Endothelial cell of hepatic sinusoid (primary cell): ENCODE data around the gene TTLL8.

Experiments
- in situ Hi-C: cut with HindIII; loops from 2 replicates; pipeline ENCODE4 v1.10.0; 2017; ENCODE audit warnings: low sequenced_read_pairs

The TTLL8 gene

DNA sequence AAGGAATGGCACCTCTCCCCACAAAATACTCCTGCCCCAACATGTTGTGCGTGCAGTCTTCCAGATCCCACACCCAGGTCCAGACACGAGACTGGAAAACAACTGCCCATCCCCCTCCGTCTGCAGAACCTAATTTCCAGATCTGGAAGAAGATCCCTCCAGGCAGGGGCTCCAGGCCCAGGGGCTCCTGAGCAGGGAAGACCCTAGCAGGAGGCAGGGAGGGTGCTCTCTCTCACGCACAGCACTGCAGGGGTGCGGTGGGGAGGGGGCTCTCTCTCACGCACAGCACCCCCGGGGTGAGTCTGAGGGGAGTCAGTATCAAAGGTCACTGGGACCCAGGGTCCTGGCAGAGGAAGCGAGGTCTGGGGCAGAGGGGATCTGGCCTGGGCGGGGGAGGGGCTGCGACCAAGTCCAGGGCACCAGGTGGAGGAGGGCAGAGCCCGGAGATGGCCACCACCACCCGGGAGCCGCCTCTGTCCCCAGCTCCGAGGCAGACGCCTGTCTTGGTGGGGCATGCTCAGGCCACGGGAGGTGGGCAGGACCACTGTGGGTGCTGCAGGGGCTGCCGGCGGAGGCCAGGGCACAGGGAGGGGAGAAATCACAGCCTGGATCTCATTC lies 25.5 kb upstream of the TTLL8 start:
- in situ Hi-C loops: no loop called here

DNA sequence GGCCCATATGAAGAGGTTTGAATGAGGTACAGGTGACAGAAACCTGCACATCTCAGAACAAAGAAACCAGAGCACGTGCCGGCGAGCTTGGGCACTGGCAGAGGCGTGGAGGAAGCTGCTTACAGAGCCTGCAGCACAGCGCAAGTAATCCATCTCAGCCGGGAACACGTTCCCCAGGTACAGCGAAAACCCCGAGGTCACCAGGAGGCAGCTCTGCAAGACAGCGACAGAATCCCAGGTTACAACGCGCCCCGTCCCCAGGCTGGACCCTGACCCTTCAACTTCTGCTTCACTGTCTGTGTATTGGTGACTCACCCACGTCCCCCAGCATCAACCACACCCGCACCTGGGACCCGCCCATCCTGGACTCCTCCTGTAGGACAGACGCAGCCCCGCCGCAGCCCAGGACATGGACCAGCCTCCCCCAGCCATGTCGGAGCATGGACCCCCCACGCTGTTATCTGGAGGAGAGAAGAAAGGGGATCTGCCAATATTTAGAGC lies 24.9 kb upstream of the TTLL8 start:
- in situ Hi-C loops: no loop called here

DNA sequence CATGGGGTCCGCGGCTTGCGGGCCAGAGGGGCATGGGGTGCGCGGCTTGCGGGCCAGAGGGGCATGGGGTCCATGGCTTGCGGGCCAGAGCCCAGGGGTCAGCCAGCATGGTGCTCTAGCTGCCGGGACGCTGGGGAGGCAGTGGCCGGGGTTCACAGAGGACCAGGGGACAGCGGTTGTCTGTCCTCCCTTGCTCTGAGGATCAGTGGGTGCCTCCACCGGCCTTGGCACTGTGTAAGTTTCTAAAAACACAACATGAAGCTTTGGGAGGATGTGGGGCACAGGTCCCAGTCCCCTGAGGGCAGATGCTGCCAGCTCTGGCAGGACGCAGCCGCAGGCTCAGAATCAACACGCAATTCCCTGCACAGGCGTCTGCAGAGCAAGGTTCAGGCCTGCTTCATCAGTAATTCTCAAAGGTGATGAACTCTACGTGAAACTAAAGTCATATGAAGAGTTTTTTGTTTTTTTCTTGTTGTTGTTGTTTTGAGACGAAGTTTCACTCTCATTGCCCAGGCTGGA lies 24.2 kb upstream of the TTLL8 start:
- in situ Hi-C loops: no loop called here

DNA sequence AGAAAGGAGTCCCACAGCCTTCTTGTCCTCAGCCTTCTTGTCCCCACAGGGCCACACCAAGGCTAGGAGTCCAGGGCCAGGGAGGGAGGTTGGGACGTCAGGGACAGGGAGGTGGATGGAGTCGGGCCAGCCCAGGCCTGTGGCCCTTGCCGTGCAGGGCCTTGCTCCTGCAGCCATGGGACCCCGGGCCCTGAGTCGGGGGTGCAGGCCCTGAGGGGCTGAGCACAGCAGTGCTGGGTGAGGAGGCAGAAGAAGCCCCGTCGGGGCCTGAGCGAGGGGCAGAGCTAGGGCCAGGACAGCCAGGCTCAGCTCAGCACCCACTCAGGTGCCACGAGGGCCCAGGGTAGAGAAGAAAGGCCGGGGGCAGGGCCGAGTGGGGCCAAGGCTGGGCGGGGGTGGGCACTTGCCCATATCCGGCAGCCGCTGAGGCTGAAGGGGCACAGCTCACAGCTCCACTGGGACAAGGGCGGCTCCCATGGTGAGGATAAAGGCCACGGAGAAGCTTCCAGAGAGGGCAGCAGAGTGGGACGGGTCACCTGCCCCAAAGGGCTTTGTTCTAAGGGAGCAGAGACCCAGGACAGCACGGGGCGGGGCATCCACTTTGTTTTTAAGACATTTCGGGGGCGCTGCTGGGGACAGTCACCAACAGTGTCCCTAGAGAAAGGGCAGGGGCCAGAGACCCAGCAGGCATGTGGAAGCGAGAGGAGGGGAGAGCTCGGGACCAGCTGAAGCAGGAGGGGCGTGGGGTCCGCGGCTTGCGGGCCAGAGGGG lies 23.5 kb upstream of the TTLL8 start:
- in situ Hi-C loops: no loop called here

DNA sequence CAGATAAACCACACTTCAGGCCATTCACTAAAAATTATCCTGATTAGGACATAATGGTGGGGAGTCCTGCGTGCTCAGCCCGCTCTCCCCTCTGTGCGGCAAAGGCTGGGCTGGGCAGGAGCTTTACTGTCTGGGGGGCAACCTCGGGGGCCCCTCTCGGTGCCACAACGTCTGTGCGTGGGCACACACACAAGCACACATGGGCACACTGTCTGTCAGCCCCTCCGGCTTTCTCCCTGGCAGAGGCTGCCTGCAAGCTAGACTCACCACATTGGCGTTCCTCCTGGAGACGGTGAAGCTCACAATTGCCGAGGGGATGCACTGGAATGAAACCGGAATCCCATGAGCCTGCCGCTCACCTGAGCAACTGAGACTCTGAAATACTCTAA lies 22.0 kb upstream of the TTLL8 start:
- in situ Hi-C loops: no loop called here

DNA sequence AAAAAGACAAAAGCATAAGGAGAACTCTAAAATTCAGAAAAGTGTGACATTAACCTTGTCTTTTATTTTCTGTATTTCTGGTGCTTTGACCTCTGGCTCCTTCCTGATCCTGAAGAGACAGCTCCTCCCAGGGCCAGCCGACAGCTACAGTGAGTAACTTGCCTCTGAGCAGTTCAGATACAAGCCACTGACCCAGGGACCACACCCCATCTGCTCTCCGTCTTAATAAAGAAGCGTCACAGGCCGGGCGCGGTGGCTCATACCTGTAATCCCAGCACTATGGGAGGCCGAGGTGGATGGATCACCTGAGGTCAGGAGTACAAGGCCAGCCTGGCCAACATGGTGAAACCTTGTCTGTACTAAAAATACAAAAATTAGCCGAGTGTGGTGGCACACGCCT lies 20.7 kb upstream of the TTLL8 start:
- in situ Hi-C loops: no loop called here

DNA sequence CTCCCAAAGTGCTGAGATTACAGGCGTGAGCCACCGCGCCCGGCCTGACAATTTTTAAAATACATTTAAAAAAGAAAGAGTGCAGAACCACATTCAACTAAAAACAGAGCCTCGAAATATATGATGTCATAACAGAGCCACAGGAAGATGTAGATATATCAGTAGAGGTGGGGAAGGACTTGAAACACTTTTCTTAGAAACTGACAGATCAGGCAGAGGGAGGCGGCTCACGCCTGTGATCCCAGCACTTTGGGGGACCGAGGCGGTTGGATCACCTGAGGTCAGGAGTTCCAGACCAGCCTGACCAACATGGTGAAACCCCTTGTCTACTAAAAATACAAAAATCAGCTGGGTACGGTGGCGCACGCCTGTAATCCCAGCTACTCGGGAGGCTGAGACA lies 20.1 kb upstream of the TTLL8 start:
- in situ Hi-C loops: no loop called here

DNA sequence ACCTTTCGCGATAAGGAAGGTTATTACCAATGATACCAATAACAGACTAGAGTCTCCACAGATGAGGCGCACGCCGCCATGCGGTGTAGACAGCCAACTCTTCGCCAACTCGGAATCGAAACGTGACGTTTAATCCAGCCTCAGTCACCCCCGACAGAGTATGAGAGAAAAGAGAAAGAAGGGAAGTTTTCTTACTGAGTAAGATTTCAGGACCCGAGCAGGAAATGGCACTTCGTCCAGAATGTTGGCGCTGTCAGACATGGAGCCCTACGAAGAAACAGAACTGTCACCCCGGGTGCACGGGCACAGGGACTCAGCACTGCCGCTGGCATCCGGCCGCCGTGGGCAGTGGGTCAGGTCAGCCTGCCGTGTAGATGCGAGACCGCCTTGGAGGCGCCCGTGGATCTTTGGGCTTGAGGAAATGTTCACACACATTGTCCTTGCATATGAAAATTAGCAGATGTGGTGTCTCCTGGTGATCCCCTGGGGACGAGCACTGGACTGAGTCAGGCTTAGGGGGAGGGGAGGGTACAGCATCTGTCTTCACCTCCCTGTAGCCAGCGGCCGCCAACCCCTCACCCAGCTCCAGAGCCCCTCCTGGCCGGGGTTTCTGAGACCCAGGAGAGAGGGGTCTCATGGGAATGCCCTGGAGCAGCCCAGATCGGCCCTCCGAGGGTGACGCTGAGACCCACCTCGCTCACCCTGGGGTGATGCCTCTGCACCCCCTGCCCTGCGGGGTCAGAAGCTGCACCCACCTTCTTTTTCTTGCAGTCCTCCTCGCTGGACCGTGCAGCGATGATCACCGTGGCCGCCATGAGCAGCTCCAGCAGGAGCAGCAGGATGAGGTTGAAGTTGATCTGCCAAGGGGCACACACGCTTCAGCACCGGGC lies 18.8 kb upstream of the TTLL8 start:
- in situ Hi-C loops: no loop called here

DNA sequence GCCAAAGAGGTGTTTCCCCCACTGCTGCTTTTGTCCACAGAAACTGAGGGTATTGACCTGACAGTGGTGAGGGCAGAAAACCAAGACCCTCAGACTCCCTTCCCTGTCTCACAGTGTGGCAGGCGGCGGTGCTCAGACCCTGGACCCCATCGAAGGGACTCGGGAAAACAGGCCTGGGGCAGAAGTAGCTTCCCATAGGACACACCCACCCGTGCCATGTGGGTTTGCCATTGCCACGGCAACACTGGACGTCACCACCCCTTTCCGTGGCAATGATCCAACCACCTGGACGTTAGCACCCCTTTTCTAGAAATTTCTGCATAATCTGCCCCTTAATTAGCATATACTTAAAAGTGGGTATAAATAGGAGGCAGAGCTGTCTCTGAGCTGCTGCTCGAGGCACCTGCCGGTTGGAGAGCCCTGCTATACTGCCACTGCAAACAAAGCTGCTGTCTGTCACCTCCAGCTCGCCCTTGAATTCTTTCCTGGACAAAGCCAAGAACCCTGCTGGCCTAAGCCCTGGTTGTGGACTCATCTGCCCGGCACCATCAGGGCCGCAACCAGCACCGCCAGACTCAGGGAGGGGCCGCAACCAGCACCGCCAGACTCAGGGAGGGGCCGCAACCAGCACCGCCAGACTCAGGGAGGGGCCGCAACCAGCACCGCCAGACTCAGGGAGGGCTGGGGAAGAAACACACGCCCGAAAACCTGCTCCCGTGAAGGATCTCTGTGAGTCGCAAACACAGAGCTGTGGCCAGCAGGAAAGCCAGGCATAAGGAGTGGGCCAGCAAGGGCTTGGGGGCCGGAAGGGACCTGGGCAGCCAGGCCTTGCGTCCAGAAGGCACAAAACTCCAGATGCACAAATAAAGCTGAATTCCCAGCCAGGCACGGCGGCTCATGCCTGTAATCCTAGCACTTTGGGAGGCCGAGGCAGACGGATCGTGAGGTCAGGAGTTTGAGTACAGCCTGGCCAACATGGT lies 16.7 kb upstream of the TTLL8 start:
- in situ Hi-C loops: no loop called here

DNA sequence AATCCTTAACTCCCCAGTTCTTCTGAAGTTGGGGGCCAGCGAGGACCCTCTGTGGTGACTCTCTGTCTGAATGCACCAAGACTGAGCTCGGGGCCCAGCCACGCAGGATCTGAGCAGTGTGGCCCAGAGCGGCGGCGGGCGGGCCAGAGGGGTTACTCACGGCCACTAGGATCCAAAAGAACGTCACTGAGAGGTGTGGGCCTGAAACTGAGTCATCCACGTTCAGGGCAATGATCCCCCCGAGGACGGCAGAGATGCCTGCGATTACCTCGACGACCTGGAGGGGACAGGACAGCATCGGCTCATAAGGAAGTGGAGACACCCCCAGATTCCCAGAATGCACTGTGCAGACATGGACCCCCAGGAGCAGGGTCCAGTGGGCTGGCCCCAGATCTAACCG lies 16.0 kb upstream of the TTLL8 start:
- in situ Hi-C loops: no loop called here

DNA sequence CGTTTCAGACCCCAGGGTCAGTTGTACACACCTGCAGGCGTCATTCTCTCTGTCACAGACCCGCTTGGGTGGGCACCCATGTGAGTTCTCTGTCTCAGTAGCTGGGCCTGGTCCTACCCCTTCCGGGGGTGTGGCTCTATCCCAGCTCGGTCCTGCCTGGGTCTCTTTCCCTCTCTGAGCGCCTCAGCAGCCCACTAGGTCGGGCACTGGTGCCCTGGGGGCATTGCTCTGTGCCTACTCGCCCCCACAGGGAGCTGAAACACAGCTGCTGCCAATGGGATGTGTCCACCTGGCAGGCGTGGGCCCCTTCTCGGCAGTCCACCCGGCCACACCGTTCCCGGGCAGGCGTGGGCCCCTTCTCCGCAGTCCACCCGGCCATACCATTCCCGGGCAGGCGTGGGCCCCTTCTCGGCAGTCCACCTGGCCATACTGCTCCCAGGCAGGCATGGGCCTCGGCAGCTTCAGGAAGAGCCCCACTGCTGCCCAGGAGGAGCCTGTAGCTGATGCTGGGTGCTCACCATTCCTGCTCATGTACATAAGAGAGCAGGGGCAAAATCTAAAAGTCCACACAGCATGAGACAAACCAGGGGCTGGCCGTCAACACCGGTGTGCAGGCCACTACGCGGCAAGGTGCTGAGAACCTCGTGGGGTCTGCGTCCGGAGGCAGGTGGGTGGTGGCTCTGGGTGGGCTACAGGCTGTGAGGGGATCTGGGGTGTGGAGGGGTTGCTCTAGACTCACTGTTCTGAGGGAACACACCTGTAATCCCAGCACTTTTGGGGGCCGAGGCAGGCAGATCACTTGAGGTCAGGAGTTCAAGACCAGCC lies 14.8 kb upstream of the TTLL8 start:
- in situ Hi-C loops: no loop called here

DNA sequence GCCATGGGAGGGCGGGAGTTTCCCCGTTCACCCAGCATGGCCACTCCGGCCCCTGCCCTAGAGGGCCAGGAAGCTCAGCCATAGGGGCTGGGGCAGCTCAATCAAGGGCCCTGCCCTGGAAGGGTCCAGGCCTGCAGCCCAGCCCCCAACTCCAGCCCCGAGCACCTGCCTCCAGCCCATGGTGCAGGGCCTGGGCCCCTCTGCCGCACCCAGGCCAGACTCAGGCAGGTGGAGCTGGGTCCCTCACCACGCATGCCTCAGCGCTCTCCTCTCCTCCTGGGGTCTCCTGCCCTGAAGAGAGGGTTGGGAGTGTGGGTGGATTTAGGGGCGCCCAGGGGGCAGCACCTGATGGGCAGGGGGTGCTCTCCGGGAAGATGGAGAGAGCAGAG lies 14.1 kb upstream of the TTLL8 start:
- in situ Hi-C loops: no loop called here

DNA sequence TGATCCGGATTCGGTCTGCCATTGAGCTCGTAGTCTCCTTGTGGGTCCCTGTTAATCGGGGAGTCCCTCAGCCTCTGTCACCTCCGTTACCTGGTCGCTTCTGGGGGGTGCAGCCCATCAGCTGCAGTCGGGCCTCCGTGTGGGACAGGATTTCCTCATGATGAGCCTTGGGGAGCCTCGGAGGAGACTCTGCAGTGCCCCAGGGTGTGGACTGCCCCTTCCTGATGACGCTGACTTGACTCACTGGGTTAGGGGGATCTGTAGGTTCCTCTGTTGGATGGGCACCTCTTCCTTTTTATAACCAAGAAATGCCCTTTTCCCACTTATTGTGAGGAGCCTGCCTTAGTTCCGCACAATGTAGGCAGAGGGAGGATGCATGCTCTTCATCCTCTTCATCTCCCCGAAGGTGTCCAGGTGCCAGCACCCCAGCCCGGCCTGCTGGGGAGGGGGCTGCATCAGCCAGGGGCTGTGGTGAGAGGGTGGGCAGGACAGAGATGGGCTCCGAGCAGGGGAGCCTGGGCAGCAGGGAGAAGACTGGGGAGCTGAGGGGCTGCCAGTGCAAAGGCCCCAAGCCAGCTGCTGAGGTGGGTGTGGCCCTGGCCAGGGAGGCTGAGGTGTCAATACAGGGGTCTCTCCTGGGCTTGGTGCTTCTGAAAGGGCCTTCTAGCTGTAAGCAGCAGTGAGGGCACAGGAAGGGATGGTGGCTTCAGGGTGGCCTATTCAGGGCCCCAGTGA lies 13.5 kb upstream of the TTLL8 start:
- in situ Hi-C loops: no loop called here

DNA sequence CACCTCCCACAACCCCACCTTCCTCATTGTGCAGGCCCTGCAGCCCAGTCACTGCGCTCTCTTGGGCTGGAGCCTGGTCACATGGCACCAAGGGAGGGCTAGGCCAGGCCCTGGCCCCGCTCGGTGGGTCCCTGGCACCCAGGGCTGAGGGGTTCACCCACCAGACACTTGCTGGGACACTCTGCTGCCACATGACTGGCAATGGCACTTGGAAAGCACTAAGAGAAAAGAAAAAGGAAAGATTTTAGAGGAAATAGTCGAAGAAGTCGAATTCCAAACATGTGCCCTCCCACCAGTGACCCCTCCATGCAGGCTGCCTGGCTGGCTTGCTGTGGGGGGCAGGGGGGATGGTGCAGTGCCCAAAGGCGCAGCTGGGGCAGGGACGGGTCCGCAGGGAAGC lies 12.3 kb upstream of the TTLL8 start:
- in situ Hi-C loops: no loop called here

DNA sequence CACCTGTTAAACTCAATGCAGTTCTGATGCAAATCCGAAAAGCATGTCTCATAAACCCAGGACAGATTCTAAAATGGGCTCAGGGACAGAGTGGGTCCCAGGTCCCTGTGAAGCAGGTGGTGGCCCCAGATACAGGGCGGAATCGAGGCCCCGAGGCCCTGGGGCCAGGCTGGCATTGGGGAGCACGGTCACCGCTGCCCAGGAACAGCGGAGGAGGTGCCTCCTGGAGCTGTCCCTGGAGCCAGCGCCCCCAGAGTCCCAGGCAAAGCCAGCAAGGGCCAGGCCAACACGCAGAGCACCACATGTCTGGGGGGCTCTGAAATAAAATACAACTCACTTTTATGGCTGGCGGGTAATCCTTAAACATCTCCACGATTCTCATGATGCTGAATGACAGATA lies 10.0 kb upstream of the TTLL8 start:
- in situ Hi-C loops: no loop called here

DNA sequence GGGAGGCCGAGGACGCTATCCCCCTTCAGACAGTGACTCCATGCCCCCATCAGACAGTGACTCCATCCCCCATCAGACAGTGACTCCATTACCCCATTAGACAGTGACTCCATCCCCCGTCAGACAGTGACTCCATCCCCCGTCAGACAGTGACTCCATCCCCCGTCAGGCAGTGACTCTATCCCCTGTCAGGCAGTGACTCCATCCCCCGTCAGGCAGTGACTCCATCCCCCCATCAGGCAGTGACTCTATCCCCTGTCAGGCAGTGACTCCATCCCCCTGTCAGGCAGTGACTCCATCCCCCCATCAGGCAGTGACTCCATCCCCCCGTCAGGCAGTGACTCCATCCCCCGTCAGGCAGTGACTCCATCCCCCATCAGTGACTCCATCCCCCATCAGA lies 9.1 kb upstream of the TTLL8 start:
- in situ Hi-C loops: no loop called here

DNA sequence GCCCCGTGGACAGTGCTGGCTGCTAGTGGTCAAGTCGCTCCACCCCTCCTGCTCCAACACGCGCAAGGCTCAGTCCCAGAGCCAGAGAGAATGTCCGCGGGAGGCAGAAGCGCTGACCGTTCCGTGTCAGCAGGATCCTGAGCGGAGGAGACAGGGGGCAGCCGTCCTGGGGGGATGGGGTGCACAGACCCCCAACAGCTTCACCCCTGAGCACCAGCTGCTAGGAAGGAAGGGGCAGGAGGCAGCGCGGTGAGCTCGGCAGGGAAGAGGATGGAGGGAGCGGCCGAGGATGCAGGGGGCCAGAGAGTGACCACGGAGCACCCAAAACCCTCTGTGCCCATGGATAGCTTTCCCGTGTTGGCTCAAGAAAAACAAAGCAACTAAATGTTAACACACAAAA lies 6.4 kb upstream of the TTLL8 start:
- in situ Hi-C loops: no loop called here

DNA sequence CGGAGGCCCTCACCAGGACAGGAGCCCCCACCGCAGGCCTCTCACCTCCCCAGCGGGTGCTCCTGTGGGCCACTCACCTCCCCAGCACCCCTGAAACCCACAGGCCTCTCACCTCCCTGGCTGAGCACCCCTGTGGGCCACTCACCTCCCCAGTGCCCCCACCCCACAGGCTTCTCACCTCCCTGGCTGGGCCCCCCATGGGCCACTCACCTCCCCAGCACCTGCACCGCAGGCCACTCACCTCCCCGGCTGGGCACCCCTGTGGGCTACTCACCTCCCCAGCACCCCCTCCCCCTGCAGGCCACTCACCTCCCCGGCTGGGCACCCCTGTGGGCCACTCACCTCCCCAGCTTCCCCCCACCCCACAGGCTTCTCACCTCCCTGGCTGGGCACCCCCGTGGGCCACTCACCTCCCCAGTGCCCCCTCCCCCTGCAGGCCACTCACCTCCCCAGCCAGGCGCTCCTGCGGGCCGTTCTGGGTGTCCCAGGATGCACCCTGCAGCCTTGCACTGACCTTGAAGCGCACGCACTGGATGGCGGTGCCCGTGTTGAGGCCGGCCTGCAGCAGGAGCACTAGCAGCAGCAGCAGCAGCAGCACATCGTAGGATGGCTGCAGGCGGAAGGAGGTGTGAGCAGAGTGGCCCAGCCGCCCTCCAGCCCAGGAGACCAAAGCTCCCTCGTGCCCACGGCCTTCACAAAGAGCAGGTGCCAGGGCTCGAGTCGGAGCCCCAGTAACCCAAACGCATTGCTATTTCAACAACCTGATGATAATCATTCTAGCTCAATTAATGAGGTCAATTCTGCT lies 5.7 kb upstream of the TTLL8 start:
- in situ Hi-C loops: no loop called here
